GM19193 (cell line): ENCODE measurements around the gene ANKRD13A.
A peak's percentile ranks its signal among the peaks of the same experiment; 100 is the strongest.

Experiments
- POLR2A ChIP-seq: IDR thresholded peaks from 4 replicates; pipeline ENCODE4 v1.6.1; 2011; ENCODE audit not compliant: insufficient read depth, insufficient read length; ENCODE audit errors: extremely low read depth

The ANKRD13A gene

DNA sequence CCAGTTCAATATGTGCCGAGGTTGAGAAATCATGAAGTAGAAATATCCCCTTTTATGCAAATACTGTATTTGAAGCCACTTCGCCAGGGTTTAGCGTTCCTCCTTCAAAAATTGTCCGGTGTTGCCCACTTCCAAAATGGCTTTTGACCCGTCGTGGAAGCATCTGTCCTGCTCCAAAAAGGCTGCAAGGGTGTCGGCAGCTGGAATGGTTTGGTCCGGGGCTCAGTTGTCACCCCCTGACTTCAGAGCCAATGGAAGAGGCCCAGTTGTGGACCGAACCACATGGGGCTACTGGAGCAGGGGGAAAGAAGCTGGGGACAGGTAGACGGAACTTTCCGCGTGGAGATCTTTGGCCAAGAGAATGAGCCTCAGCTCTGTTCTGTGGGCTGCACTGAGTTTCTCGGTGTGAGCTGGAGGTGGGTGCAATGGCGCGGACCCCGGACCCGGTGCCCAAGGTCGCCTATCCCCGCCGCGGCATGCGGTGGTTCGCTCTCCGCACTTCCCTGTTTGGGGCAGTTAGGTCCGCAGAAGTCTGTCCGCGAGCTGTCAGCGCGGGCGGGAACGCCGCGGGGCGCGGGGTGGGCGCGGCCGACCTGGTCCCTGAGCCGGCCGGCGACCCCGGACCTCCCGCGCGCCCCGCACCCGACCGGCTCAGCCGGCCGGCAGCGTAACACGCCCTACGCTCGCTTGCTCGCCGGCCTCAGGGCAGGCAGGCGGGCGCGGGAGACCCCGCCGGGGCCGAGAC is at the start of gene ANKRD13A:
ANKRD13A (plus strand) TSS at position 527 of the 745 bp plus-strand sequence. CDS start 259 bp downstream, outside the sequence.
- TF ChIP-seq POLR2A: peak; percentile 98

DNA sequence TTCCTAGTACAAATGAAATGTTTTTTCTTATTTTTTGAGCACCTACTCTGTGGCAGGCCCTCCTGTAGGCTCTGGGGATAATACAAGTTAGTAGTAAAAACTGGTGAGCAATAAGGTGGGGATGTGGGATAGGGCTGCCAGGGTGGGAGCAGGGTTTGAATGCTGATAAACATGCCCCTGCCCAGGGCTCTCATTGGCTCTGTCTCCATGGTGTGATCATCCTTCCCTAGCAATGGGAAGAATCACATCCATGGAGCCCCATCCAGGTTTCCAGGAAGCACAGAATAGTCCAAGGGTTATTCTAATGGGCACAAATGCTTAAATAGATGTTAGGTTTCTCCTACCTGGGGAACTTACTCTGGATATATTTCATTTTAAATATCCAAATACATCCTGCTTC is 48.6 kb upstream of the ANKRD13A start:
- no peak for TF ChIP-seq POLR2A

DNA sequence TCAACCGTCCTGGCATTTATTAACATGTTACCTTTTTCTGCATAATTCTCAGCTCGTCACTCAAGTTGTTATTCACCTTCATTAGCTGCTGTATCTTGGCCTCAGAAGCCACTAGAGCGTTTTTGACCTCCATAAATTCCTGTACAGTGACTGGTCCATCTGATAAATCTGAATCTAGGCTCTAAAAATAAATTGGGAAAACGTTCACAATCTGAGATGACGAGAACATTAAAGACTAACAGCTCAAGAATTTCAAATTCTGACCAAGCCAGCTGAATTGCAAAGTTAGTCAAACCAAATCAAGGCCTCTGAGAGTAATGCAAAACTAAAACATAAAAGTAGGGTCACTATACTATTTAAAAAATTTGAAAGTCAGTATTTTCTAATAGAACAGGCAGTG is 48.1 kb upstream of the ANKRD13A start:
- no peak for TF ChIP-seq POLR2A

DNA sequence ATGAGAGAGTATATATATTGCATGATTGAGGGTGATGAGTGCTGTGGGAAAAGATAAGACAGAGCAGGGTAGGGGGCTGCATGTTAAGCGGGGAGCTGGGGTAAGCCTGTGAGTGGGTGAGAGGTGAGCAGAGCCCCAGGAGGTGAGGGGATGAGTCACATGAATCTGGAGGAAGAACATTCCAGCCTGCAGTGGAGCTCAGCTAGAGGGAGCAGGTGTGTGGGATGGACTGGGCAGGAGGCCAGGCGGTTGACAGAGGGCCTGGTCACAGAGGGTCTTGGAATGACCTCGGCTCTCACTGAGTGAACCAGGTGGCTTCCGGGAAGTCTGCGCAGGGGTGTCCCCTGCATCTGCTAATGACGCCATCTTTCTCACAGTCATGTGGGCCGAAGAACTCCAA is 47.5 kb upstream of the ANKRD13A start:
- no peak for TF ChIP-seq POLR2A

DNA sequence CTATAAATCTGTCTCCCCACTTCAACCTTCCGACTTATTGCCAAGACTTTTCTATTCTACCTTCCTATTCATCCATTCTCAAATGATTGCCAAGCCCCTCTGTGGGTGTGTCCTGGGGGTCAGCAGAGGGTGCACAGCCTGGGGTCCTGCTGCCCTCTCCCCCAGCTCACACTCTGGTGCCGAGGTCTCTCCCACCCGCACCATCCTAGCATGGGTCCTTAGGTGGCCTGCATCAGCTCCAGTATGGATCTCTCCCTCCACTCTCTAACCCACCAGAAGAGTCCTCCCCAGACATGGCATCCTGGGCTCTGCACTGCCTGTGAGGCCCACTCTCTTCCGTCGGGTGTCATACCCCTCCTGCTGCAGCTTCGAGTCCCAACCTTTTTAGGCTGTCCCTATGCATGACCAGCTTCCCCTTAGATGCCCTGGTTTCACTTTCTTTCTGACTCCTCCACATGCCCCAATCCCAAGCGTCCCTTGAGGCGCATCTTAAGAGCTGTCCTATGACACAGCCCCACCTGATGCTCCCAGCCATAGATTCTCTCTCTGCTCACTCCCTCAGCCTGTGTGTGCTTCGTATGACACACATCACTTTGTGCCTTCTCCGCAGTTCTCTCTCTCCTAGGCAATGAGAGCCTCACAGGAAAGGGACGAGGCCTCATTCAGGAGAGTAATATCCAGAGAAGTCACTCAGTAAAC is 46.9 kb upstream of the ANKRD13A start:
- peak; percentile 3 for TF ChIP-seq POLR2A

DNA sequence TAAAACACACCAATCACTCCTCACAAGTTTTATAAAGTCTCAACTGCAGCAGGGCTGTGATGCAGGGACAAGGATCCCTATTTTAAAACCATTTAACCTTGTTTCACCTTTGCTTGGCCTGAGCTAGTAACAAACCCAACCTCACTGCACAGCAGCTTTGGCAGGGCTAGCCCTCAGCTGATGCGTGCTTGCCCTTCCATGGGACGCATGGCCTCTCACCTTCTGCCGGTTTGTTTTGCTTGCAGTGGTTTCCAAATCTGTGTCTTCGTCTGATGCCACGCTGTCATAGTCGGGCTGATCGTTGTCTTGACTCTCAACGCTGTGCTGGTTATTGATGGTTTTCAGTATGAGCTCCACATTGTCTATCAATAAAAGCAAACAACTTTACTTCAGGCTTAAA is 46.4 kb upstream of the ANKRD13A start:
- no peak for TF ChIP-seq POLR2A

DNA sequence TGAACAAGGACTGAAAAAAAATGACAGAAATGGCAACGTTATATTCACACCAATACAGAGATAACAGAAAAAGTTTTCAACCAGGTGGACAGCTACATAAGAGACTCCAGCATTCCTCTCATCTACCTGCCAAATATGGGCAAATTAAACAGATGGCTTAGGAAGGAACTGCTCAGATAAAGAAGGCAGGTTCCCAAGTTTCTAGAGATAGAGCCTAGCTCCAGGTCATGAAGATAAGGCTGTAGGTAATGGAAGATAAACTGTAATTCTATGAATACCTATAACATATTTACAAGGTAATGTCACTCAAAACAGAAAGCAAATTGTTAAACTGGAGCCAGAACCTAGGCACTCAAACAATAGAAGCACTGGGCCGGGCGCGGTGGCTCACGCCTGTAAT is 45.6 kb upstream of the ANKRD13A start:
- TF ChIP-seq POLR2A: no peak

DNA sequence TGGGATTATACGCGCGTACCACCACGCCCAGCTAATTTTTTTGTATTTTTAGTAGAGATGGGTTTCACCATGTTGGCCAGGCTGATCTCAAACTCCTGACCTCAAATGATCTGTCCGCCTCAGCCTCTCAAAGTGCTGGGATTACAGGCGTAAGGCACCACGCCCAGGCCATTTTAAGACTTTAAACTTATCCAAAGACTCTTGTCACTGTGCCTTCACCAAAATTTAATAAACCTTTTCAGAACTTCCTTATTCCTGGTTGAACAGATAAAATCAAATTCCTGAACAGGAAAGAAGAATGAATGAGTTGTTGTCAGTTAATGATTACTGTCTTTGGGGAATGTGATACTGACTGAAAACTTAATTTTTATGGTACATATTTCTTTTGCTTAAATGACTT is 40.9 kb upstream of the ANKRD13A start:
- TF ChIP-seq POLR2A: no peak

DNA sequence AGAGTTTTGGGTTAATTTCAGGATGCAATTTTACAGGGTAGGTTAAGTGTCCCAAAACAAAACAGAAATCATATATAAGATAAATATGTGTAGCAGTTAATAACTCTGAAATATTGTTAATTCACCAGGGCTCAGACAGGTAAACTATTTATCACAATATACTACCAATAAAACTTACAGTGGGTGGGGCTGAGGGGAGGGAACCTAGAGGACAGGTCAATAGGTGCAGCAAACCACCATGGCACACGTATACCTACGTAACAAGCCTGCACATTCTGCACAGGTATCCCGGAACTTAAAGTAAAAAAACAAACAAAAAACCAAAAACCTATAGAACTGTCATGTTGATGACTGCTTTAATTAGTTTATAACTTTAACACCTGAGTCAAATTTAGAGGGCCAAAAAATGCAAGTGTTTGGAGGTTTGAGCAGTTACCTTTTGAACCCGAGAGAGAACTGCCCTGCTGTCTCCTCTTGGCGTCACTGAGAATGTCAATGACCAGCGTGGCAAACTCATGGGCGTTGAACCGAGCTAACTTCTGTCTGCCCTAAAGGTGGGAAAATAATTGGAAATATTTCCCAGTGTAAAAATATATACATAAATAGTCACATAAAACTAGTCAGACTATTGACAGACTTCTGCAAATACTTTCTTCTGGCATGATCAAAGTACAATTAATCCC is 39.7 kb upstream of the ANKRD13A start:
- no peak for TF ChIP-seq POLR2A

DNA sequence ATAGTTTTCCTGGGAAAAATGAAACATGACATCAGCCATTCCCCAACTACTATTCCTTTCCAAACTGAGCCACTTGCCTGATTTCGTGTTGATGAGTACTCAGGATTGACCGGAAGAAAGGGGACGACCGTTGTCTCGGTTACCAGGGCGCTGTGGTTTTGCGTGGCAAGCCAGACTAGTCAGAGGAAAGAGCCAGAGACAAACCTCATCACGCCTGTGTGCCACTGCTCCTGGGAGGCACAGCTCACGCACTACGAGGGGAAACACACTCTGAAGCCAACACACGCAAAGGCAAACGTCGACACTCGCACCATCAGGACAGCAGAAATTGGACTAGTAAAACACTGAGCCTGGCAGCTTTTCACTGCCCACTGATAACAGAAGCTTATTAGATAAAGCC is 38.0 kb upstream of the ANKRD13A start:
- TF ChIP-seq POLR2A: no peak

DNA sequence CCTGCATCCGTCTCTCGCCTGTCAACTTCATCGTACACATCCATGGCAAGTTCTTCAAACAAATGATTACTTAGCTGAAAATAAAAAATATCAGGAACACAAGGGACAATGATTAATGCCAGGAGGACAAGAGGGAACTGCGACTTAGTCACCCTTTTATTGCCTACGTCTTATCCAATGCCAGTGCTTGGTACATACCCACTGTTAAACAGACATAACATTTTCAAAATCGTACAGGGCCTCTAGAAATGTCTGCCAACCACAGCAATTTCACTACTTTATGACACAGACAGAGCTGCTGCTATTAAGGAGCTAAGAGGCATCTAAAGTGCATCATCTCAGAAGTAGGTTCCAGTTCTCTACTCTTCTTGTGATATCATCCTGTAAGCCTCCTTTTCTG is 37.6 kb upstream of the ANKRD13A start:
- no peak for TF ChIP-seq POLR2A

DNA sequence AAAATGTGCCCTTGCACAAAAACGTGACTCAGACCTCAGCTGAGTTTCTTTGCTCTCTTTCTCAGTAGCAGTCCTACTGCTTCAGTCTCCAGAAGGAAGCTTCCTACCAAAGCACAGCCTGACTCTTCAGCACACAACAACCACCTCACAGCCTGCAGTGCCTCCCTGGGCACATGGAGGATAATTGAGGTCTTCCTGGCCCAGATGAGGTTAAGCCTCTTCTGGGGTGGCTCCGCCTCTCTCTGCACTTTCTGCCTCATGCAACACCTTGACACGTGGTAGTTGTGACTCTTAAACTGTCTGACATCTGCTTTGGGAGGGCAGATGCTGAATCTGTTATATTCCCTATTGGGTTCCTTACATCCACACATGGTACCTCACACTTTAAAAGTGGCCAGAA is 36.8 kb upstream of the ANKRD13A start:
- TF ChIP-seq POLR2A: no peak

DNA sequence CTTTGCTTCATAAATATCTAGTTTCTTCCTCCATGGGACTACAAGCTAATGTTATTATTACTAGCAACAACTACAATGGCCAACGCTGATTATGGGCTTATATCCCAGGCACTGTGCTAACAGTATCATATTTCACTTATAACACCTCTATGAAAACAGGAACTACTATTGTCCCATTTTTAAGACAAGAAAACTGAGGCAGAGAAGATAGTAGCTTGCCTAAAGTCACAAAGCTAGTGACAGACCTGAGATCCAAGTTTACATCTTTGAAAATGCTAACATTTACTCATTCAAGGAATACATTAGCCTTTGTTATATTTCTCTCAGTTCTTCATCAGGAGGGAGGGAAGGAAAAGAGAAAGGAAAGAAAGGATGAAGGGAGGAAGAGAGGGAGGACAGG is 35.9 kb upstream of the ANKRD13A start:
- no peak for TF ChIP-seq POLR2A

DNA sequence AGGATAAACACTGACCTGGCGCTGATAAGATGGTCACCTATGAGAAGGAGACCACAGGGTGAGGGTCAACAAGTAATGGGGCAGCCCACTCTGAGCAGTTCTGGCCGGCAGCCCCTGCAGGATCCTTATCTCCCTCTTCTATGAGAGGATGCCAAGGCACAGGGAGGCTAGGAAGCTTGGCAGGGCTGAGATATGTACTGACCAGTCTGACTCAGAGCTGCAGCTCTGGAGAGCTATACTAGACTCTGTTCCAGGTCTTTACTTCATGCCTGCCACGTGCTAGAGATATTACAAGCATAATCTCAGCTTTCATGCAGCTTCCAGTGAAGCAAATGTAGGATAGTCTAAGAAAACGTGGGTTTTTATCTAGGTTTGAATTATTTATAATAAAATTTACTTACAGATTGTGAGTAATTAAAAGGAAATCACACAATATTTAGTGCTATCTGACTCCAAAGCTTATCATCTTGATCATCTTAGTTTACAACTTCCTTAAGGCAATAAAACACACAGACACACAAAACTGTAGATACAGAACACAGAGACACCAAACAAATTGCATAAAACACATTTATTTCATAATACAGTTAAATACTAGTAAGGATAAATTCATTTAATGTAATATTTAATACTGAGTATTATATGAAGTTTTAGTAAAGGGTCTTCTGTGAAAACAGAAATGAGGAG is 35.3 kb upstream of the ANKRD13A start:
- no peak for TF ChIP-seq POLR2A

DNA sequence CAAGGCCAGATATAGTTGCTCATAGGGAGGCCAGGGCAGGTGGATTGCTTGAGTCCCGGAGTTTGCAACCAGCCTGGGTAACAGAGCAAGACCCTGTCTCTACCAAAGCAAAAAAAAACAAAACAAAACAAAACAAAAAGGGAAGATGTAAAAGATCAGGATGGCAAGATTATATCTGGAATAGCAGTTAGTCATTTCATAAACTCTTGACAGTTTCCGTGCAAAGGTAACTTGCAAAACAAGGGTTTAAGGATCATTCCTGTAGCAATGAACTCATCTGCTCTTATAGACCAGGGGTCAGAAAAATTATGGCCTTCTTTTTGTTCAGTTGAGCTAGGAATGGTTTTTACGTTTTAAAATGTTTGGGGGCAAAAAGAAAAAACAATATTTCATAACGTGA is 32.7 kb upstream of the ANKRD13A start:
- no peak for TF ChIP-seq POLR2A
